Osteoblast (primary cell): Measurements from ENCODE around the gene CSNK2A1. TPM values are rescaled to one million over a fixed set of nuclear protein-coding genes. Genes with fewer than 3 reads are reported as not detected.

Source experiments
- DNase-seq: peaks from one replicate; pipeline ENCODE4 v3.0.0; 2011; ENCODE audit warnings: low spot score, mixed read lengths; ENCODE audit not compliant: insufficient read length; ENCODE audit errors: missing footprints
- H2AFZ ChIP-seq: 2 replicates; pipeline ENCODE4 v1.6.0; 2011; ENCODE audit warnings: mild to moderate bottlenecking, low read length
- H3K27ac ChIP-seq: 2 replicates; pipeline ENCODE4 v1.5.1; 2011; ENCODE audit warnings: mild to moderate bottlenecking, low read depth, low read length, moderate library complexity
- H3K27me3 ChIP-seq: 2 replicates; pipeline ENCODE4 v1.6.0; 2012; ENCODE audit warnings: mild to moderate bottlenecking, control low read depth, inconsistent platforms, low read length, moderate library complexity; ENCODE audit not compliant: insufficient read depth
- H3K36me3 ChIP-seq: 2 replicates; pipeline ENCODE4 v1.5.1; 2011; ENCODE audit warnings: mild to moderate bottlenecking, low read length, control low read depth, moderate library complexity; ENCODE audit not compliant: insufficient read depth
- H3K4me1 ChIP-seq: 2 replicates; pipeline ENCODE4 v1.5.1; 2011; ENCODE audit warnings: mild to moderate bottlenecking, low read length, control low read depth, moderate library complexity; ENCODE audit not compliant: insufficient read depth
- H3K4me2 ChIP-seq: 2 replicates; pipeline ENCODE4 v1.6.0; 2011; ENCODE audit warnings: mild to moderate bottlenecking, low read length; ENCODE audit not compliant: insufficient read depth
- H3K4me3 ChIP-seq: fragments of 200-600 bp; sonication (generic); 3 replicates; pipeline ENCODE4 v1.5.1; 2012; ENCODE audit warnings: mild to moderate bottlenecking, low read length, inconsistent platforms; ENCODE audit not compliant: insufficient read depth
- H3K79me2 ChIP-seq: 2 replicates; pipeline ENCODE4 v1.6.0; 2012; ENCODE audit warnings: mild to moderate bottlenecking, low read length, control low read depth, inconsistent platforms; ENCODE audit not compliant: insufficient read depth
- H3K9me3 ChIP-seq: 2 replicates; pipeline ENCODE4 v1.5.1; 2011; ENCODE audit warnings: low read depth, low read length, control low read depth
- H4K20me1 ChIP-seq: 2 replicates; pipeline ENCODE4 v1.6.0; 2012; ENCODE audit warnings: mild to moderate bottlenecking, low read length, control low read depth; ENCODE audit not compliant: insufficient read depth
- CTCF ChIP-seq: IDR thresholded peaks from 2 replicates; pipeline ENCODE4 v1.5.1; 2011; ENCODE audit warnings: mild to moderate bottlenecking, low read depth, low read length, moderate library complexity; ENCODE audit errors: extremely low read depth
- total RNA-seq: library from RNA; depleted of rRNA; stranded (reverse); fragments of >200 nt; gene quantifications from 2 replicates; pipeline ENCODE4 v1.2.3, GENCODE V29; 2012

The CSNK2A1 gene
- total RNA-seq, 1 donor: 82.9 TPM

GRCh38 chr20:462199-462991 is 81.2 kb downstream of the CSNK2A1 start, which contains the start of gene TBC1D20:
TSS of gene TBC1D20 (minus strand) at chr20:462533. CDS start at chr20:462405, 128 bp downstream.
- Histone ChIP-seq H4K20me1 (peaks cover 37% of the 10 kb centered on the region), H3K4me1 (peaks cover 14% of the 10 kb centered on the region), H3K9me3 (no peaks in the 10 kb centered on the region), H2AFZ (peak within 1 kb of the TSS; percentile 99), H3K36me3 (no peaks in the 10 kb centered on the region), H3K4me2 (peak within 1 kb of the TSS; percentile 100), H3K27ac (peak within 1 kb of the TSS; percentile 88), H3K27me3 (peaks cover 3% of the 10 kb centered on the region), H3K4me3 (peak within 1 kb of the TSS; percentile 96), H3K79me2 (peaks cover 46% of the 10 kb centered on the region)
- TF ChIP-seq CTCF: peak; percentile 22
- DNase-seq: peak; percentile 99

- peak overlapping the region; percentile 88 for H3K27ac ChIP-seq
- DNase-seq: peak; percentile 95
- H3K36me3 ChIP-seq: no peaks in the 10 kb centered on the region
- peaks cover 54% of the 10 kb centered on the region for H3K79me2 ChIP-seq
- H4K20me1 ChIP-seq: peaks cover 41% of the 10 kb centered on the region
- H3K4me2 ChIP-seq: peak overlapping the region; percentile 91
- H3K27me3 ChIP-seq: peaks cover 3% of the 10 kb centered on the region
- peak overlapping the region; percentile 96 for H3K4me3 ChIP-seq
- no peaks in the 10 kb centered on the region for H3K9me3 ChIP-seq
- H3K4me1 ChIP-seq: peaks cover 14% of the 10 kb centered on the region
- no peak for TF ChIP-seq CTCF
- peak overlapping the region; percentile 83 for H2AFZ ChIP-seq
Observed at GRCh38 chr20:461254-462198, 82.1 kb downstream of the CSNK2A1 start.

GRCh38 chr20:460707-461106 is 82.9 kb downstream of the CSNK2A1 start:
- Histone ChIP-seq H3K4me1 (peaks cover 14% of the 10 kb centered on the region), H3K27me3 (no peaks in the 10 kb centered on the region), H3K9me3 (no peaks in the 10 kb centered on the region), H3K27ac (no peak overlapping the region), H3K4me3 (peak overlapping the region; percentile 96), H3K36me3 (no peaks in the 10 kb centered on the region), H4K20me1 (peaks cover 46% of the 10 kb centered on the region), H3K4me2 (peak overlapping the region; percentile 91), H3K79me2 (peaks cover 62% of the 10 kb centered on the region), H2AFZ (no peak overlapping the region)
- no peak for TF ChIP-seq CTCF
- DNase-seq: peak; percentile 90

GRCh38 chr20:460180-460579 is 83.4 kb downstream of the CSNK2A1 start:
- TF ChIP-seq CTCF: no peak
- Histone ChIP-seq H3K4me3 (peak overlapping the region; percentile 96), H3K4me2 (peak overlapping the region; percentile 91), H3K36me3 (no peaks in the 10 kb centered on the region), H4K20me1 (peaks cover 47% of the 10 kb centered on the region), H3K27me3 (no peaks in the 10 kb centered on the region), H3K4me1 (peaks cover 14% of the 10 kb centered on the region), H2AFZ (no peak overlapping the region), H3K9me3 (no peaks in the 10 kb centered on the region), H3K27ac (no peak overlapping the region), H3K79me2 (peaks cover 65% of the 10 kb centered on the region)
- no peak for DNase-seq
